ENCODE measurements around the gene ACOT2.
"Not testable (repeated sequence)": the region's sequence is repeated elsewhere in the genome, so short reads cannot be mapped to it uniquely, and the experiment has no call there.

Gene ACOT2

GRCh38 chr14:73569185-73569958, at the start of gene ACOT2:
TSS of gene ACOT2 (plus strand) at chr14:73569213. CDS start at chr14:73569241, 28 bp downstream.
- H3K27ac ChIP-seq: peak within 1 kb of the TSS; percentile 82

GRCh38 chr14:73521229-73521628, 47.8 kb upstream of the ACOT2 start:
- H3K27ac ChIP-seq: no peak overlapping the region
- no peak for TF ChIP-seq CTCF (conservative IDR thresholded peaks at IDR 0.05)

- no peak for TF ChIP-seq CTCF (conservative IDR thresholded peaks at IDR 0.05)
Measured at GRCh38 chr14:73524493-73524892, 44.5 kb upstream of the ACOT2 start.

GRCh38 chr14:73526036-73526984, 42.7 kb upstream of the ACOT2 start:
- H3K27ac ChIP-seq: peak overlapping the region; percentile 66

More at GRCh38 chr14:73524493-73524892, 44.5 kb upstream of the ACOT2 start:
- H3K27ac ChIP-seq: no peak overlapping the region

GRCh38 chr14:73529356-73529755, 39.7 kb upstream of the ACOT2 start:
- not testable (repeated sequence) for H3K27ac ChIP-seq

More at GRCh38 chr14:73526036-73526984, 42.7 kb upstream of the ACOT2 start:
- 0 out of 2 replicates have a peak, but pooled peaks have one; percentile 8 for TF ChIP-seq CTCF (conservative IDR thresholded peaks at IDR 0.05)

GRCh38 chr14:73531971-73532370, 37.0 kb upstream of the ACOT2 start:
- H3K27ac ChIP-seq: not testable (repeated sequence)

- peak overlapping the region; percentile 75 for H3K27ac ChIP-seq
Measured at GRCh38 chr14:73537244-73538045, 31.6 kb upstream of the ACOT2 start.

GRCh38 chr14:73539017-73539416, 30.0 kb upstream of the ACOT2 start:
- peak; percentile 71 for TF ChIP-seq CTCF (conservative IDR thresholded peaks at IDR 0.05)

GRCh38 chr14:73542961-73543360, 26.1 kb upstream of the ACOT2 start:
- H3K27ac ChIP-seq: not testable (repeated sequence)

More at GRCh38 chr14:73539017-73539416, 30.0 kb upstream of the ACOT2 start:
- not testable (repeated sequence) for H3K27ac ChIP-seq

GRCh38 chr14:73545353-73545752, 23.7 kb upstream of the ACOT2 start:
- not testable (repeated sequence) for H3K27ac ChIP-seq

- H3K27ac ChIP-seq: not testable (repeated sequence)
Measured at GRCh38 chr14:73549097-73549496, 19.9 kb upstream of the ACOT2 start.

GRCh38 chr14:73549889-73550524, 19.0 kb upstream of the ACOT2 start:
- H3K27ac ChIP-seq: not testable (repeated sequence)

Measured in VCaP (cell line).